Suprapubic skin (tissue), 4 donors: ENCODE data around the gene PCDH15. TPM values are rescaled to one million over a fixed set of nuclear protein-coding genes. Genes with fewer than 3 reads are reported as not detected.

Source experiments
- DNase-seq, 2 donors: peaks; one replicate each; pipeline ENCODE4 v3.0.0-alpha.2; 2019; ENCODE audit warnings: low spot score in 2 of 2
- H3K27ac ChIP-seq: fragments of 200-600 bp; sonication (generic); one replicate; pipeline ENCODE4 v1.5.1; 2019
- H3K27me3 ChIP-seq: fragments of 200-600 bp; sonication (generic); one replicate; pipeline ENCODE4 v1.5.1; 2019
- H3K36me3 ChIP-seq: fragments of 200-600 bp; sonication (generic); one replicate; pipeline ENCODE4 v1.5.1; 2019
- H3K4me1 ChIP-seq: fragments of 200-600 bp; sonication (generic); one replicate; pipeline ENCODE4 v1.5.1; 2019
- H3K4me3 ChIP-seq: fragments of 200-600 bp; sonication (generic); one replicate; pipeline ENCODE4 v1.5.1; 2019; ENCODE audit warnings: mild to moderate bottlenecking
- H3K9me3 ChIP-seq: fragments of 200-600 bp; sonication (generic); one replicate; pipeline ENCODE4 v1.5.1; 2019
- EP300 ChIP-seq: sonication (generic); formaldehyde crosslinking; IDR thresholded peaks from one replicate; pipeline ENCODE4 v1.6.1; 2017; ENCODE audit warnings: antibody characterized with exemption
- POLR2A ChIP-seq, 2 donors: fragments of 450-650 bp; IDR thresholded peaks; one replicate each; pipeline ENCODE4 v1.6.1; 2017; ENCODE audit warnings: antibody characterized with exemption in 2 of 2, mild to moderate bottlenecking in 2 of 2, moderate library complexity in 2 of 2
- POLR2AphosphoS5 ChIP-seq, 3 donors: sonication (generic); formaldehyde crosslinking; IDR thresholded peaks; one replicate each; pipeline ENCODE4 v1.6.1; 2017; ENCODE audit warnings: antibody characterized with exemption in 3 of 3
- WGBS: methylation state at CpG from one replicate; pipeline ENCODE4 v1.1.5; 2018; 5-methylcytosine and 5-hydroxymethylcytosine counted together
- total RNA-seq, 4 donors: library from RNA; depleted of rRNA; stranded (reverse); fragments of >200 nt; gene quantifications; one replicate each; pipeline ENCODE4 v1.1.0, GENCODE V29; 2016
- TF ChIP-seq, protein P1 (sequence below), 2 donors: fragments of 200-600 bp in 1 of 2; fragments of 450-650 bp in 1 of 2; sonication (generic) in 1 of 2; IDR thresholded peaks; one replicate each; pipeline ENCODE4 v1.5.1; 2016 to 2019; ENCODE audit warnings: antibody characterized with exemption in 2 of 2, mild to moderate bottlenecking in 1 of 2, moderate library complexity in 1 of 2

The PCDH15 gene
- total RNA-seq, 4 donors from 2014 or later, result 0.11 TPM; not detected in 3

DNA sequence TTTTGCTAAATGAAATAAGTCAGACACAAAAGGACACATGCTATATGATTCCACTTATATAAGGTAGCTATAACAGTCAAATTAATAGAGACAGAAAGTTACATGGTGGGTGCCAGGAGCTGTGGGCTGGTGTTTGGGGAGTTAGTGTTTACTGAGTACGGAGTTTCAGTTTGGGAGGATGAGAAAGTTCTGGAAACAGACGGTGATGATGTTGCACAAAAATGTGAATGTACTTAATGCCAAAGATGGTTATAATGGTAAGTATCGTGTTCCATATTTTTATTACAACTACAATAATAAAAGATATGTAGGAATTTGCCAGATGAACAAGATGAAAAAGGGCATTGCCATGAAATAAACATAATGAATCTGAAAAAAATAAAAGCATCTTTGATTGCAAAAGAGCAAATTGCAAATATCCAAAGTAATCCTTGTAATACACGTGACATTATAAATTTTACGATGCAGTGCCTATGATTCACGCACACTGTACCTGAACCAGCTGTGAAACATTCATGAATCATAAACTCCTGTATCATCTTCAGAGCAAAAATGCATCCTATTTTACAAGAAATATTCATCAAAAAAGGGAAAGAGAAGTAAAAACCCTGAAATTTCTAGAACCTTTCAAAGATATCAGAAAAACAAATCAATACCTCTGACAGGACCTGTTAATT is 676.7 kb downstream of the PCDH15 start:
- no peaks in the 10 kb centered on the region for H3K36me3 ChIP-seq
- no peak overlapping the region for H3K4me3 ChIP-seq
- 43% methylated on average over 6 of the region's 6 CpGs for WGBS
- no peaks in the 10 kb centered on the region for H3K9me3 ChIP-seq
- H3K27ac ChIP-seq, result no peak overlapping the region
- no peaks in the 10 kb centered on the region for H3K27me3 ChIP-seq
- TF ChIP-seq, protein P1, sequence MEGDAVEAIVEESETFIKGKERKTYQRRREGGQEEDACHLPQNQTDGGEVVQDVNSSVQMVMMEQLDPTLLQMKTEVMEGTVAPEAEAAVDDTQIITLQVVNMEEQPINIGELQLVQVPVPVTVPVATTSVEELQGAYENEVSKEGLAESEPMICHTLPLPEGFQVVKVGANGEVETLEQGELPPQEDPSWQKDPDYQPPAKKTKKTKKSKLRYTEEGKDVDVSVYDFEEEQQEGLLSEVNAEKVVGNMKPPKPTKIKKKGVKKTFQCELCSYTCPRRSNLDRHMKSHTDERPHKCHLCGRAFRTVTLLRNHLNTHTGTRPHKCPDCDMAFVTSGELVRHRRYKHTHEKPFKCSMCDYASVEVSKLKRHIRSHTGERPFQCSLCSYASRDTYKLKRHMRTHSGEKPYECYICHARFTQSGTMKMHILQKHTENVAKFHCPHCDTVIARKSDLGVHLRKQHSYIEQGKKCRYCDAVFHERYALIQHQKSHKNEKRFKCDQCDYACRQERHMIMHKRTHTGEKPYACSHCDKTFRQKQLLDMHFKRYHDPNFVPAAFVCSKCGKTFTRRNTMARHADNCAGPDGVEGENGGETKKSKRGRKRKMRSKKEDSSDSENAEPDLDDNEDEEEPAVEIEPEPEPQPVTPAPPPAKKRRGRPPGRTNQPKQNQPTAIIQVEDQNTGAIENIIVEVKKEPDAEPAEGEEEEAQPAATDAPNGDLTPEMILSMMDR (IDR thresholded peaks at IDR 0.05), result no peak
- no peak for TF ChIP-seq EP300
- TF ChIP-seq POLR2A (IDR thresholded peaks at IDR 0.05), result no peak
- H3K4me1 ChIP-seq, result no peaks in the 10 kb centered on the region
- no peak for DNase-seq

DNA sequence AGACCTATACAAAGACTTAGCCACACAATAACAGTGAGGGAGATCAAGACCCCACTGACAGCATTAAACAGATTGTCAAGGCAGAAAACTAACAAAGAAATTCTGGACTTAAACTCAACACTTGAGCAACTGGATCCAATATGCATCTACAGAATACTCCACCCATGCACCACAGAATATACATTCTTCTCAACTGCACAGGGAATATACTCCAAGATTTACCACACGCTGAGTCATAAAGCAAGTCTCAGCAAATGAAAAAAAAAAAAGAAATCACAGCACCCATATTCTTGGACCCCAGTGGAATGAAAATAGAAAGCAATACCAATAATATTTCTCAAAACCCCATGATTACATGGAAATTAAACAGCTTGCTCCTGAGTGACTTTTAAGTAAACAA is 680.2 kb downstream of the PCDH15 start:
- WGBS, result 0% methylated on average over 1 of the region's 1 CpG
- TF ChIP-seq, protein P1 (IDR thresholded peaks at IDR 0.05), result no peak
- TF ChIP-seq EP300 (no peak), POLR2A (IDR thresholded peaks at IDR 0.05) (no peak), POLR2AphosphoS5 (IDR thresholded peaks at IDR 0.05) (no peak)
- Histone ChIP-seq H3K27me3 (no peaks in the 10 kb centered on the region), H3K4me3 (no peak overlapping the region), H3K27ac (no peak overlapping the region), H3K9me3 (peaks cover 3% of the 10 kb centered on the region), H3K36me3 (no peaks in the 10 kb centered on the region), H3K4me1 (no peaks in the 10 kb centered on the region)
- DNase-seq, result no peak

DNA sequence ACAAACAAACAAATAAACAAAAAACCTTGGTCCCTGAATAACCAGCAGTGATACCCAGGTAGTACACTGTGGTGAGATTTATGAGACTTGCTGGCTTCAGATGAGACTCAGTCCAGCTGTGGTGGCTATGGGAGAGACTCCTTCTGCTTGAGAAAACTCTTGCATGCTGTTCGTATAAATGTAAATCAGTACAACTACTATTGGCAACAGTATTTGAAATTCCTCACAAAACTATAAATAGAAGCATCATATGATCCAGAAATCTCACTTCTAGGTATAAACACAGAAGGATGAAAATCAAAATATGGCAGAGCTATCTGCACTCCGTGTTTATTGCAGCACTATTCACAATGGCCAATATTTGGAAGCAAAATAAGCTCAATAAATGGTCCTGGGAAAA is 692.1 kb downstream of the PCDH15 start:
- 54% methylated on average over 2 of the region's 2 CpGs for WGBS
- no peak overlapping the region for H3K4me3 ChIP-seq
- no peak for DNase-seq

GRCh38 chr10:54096892-54097291 is 704.1 kb downstream of the PCDH15 start:
- Histone ChIP-seq H3K4me3 (no peak overlapping the region), H3K9me3 (peaks cover 5% of the 10 kb centered on the region), H3K4me1 (no peaks in the 10 kb centered on the region), H3K36me3 (no peaks in the 10 kb centered on the region), H3K27ac (no peak overlapping the region), H3K27me3 (no peaks in the 10 kb centered on the region)
- TF ChIP-seq EP300 (no peak), POLR2AphosphoS5 (IDR thresholded peaks at IDR 0.05) (no peak), POLR2A (IDR thresholded peaks at IDR 0.05) (no peak)
- TF ChIP-seq, protein P1 (IDR thresholded peaks at IDR 0.05), result no peak
- 75% methylated on average over 1 of the region's 1 CpG for WGBS
- DNase-seq, result no peak

More for the DNA sequence above, 692.1 kb downstream of the PCDH15 start:
- Histone ChIP-seq H3K36me3 (no peaks in the 10 kb centered on the region), H3K27me3 (no peaks in the 10 kb centered on the region), H3K9me3 (no peaks in the 10 kb centered on the region), H3K27ac (no peak overlapping the region), H3K4me1 (no peaks in the 10 kb centered on the region)
- TF ChIP-seq EP300, result no peak
- no peak for TF ChIP-seq POLR2A (IDR thresholded peaks at IDR 0.05)
- TF ChIP-seq, protein P1 (IDR thresholded peaks at IDR 0.05), result no peak
- no peak for TF ChIP-seq POLR2AphosphoS5 (IDR thresholded peaks at IDR 0.05)

- Histone ChIP-seq H3K27ac (no peak overlapping the region), H3K4me1 (no peaks in the 10 kb centered on the region), H3K9me3 (peaks cover 5% of the 10 kb centered on the region), H3K27me3 (no peaks in the 10 kb centered on the region), H3K4me3 (no peak overlapping the region), H3K36me3 (no peaks in the 10 kb centered on the region)
- 41% methylated on average over 5 of the region's 5 CpGs for WGBS
- no peak for DNase-seq
- no peak for TF ChIP-seq POLR2AphosphoS5 (IDR thresholded peaks at IDR 0.05)
Observed at GRCh38 chr10:54094321-54094720, 706.7 kb downstream of the PCDH15 start.

- Histone ChIP-seq H3K9me3 (peaks cover 5% of the 10 kb centered on the region), H3K4me1 (no peaks in the 10 kb centered on the region), H3K27ac (no peak overlapping the region), H3K27me3 (no peaks in the 10 kb centered on the region), H3K4me3 (no peak overlapping the region), H3K36me3 (no peaks in the 10 kb centered on the region)
- WGBS, result 30% methylated on average over 2 of the region's 2 CpGs
- TF ChIP-seq POLR2A (IDR thresholded peaks at IDR 0.05) (no peak), EP300 (no peak), POLR2AphosphoS5 (IDR thresholded peaks at IDR 0.05) (no peak)
- TF ChIP-seq, protein P1 (IDR thresholded peaks at IDR 0.05), result no peak
- no peak for DNase-seq
Observed at GRCh38 chr10:54091237-54091636, 709.8 kb downstream of the PCDH15 start.
